OCI-LY1 (cell line): ENCODE measurements around the gene FAM216A.

Experiments
- H2AFZ ChIP-seq: fragments of 200-600 bp; sonication (generic), shearing (Covaris generic); 2 replicates; pipeline ENCODE4 v1.6.0; 2014; ENCODE audit warnings: antibody characterized with exemption, mild to moderate bottlenecking, low read length
- H3F3A ChIP-seq: fragments of 200-600 bp; sonication (generic), shearing (Covaris generic); 2 replicates; pipeline ENCODE4 v1.6.0; 2014; ENCODE audit warnings: mild to moderate bottlenecking, antibody characterized with exemption, low read length, moderate library complexity; ENCODE audit not compliant: insufficient read depth
- H3K27ac ChIP-seq: fragments of 200-600 bp; sonication (generic); 2 replicates; pipeline ENCODE4 v1.5.1; 2014; ENCODE audit warnings: low read length, mixed run types, mild to moderate bottlenecking, low read depth; ENCODE audit not compliant: poor library complexity, severe bottlenecking
- H3K27me3 ChIP-seq: fragments of 200-600 bp; sonication (generic); 2 replicates; pipeline ENCODE4 v1.6.0; 2014; ENCODE audit warnings: antibody characterized with exemption, mild to moderate bottlenecking, low read length, moderate library complexity; ENCODE audit not compliant: insufficient read depth
- H3K36me3 ChIP-seq: fragments of 200-600 bp; sonication (generic); 2 replicates; pipeline ENCODE4 v1.6.1; 2014; ENCODE audit warnings: mild to moderate bottlenecking, antibody characterized with exemption, low read length, moderate library complexity, mixed read lengths; ENCODE audit not compliant: insufficient read depth
- H3K4me1 ChIP-seq: fragments of 200-600 bp; sonication (generic); 2 replicates; pipeline ENCODE4 v1.5.1; 2014; ENCODE audit warnings: mild to moderate bottlenecking, low read length, moderate library complexity; ENCODE audit not compliant: insufficient read depth, severe bottlenecking
- H3K4me2 ChIP-seq: fragments of 200-600 bp; sonication (generic), shearing (Covaris generic); 2 replicates; pipeline ENCODE4 v1.6.1; 2014; ENCODE audit warnings: low read length
- H3K4me3 ChIP-seq: fragments of 200-600 bp; sonication (generic); 2 replicates; pipeline ENCODE4 v1.5.1; 2014; ENCODE audit warnings: low read length, low read depth, mild to moderate bottlenecking, mixed read lengths; ENCODE audit not compliant: poor library complexity, severe bottlenecking
- H3K79me2 ChIP-seq: fragments of 200-600 bp; shearing (Covaris generic); 2 replicates; pipeline ENCODE4 v1.6.1; 2016; ENCODE audit warnings: mixed run types, low read length, mixed read lengths; ENCODE audit not compliant: insufficient read depth
- H3K9ac ChIP-seq: fragments of 200-600 bp; sonication (generic), shearing (Covaris generic); 2 replicates; pipeline ENCODE4 v1.6.1; 2014; ENCODE audit warnings: mild to moderate bottlenecking, low read length, mixed read lengths
- H3K9me2 ChIP-seq: fragments of 200-600 bp; sonication (generic), shearing (Covaris generic); 2 replicates; pipeline ENCODE4 v1.6.1; 2014; ENCODE audit warnings: low read depth, mild to moderate bottlenecking, low read length, mixed read lengths
- H3K9me3 ChIP-seq: fragments of 200-600 bp; shearing (Covaris generic); 2 replicates; pipeline ENCODE4 v1.6.1; 2014; ENCODE audit warnings: low read length, mixed read lengths
- H4K20me1 ChIP-seq: fragments of 200-600 bp; sonication (generic), shearing (Covaris generic); 2 replicates; pipeline ENCODE4 v1.6.0; 2016; ENCODE audit warnings: mild to moderate bottlenecking, low read length; ENCODE audit not compliant: insufficient read depth
- CTCF ChIP-seq: fragments of 200-600 bp; sonication (generic), shearing (Covaris generic); IDR thresholded peaks from 2 replicates; pipeline ENCODE4 v1.5.1; 2017; ENCODE audit warnings: mild to moderate bottlenecking, antibody characterized with exemption, low read length, moderate library complexity, mixed read lengths
- EZH2 ChIP-seq: fragments of 200-600 bp; sonication (generic), shearing (Covaris generic); IDR thresholded peaks from 2 replicates; pipeline ENCODE4 v1.8.0; 2017; ENCODE audit warnings: borderline replicate concordance, mixed run types, mild to moderate bottlenecking, antibody characterized with exemption, low read length, moderate library complexity, mixed read lengths

FAM216A gene

GRCh38 chr12:110528277-110528839 is 59.7 kb downstream of the FAM216A start:
- H3K4me3 ChIP-seq: no peak overlapping the region
- peaks cover 9% of the 10 kb centered on the region for H3K4me1 ChIP-seq
- no peaks in the 10 kb centered on the region for H3F3A ChIP-seq
- no peaks in the 10 kb centered on the region for H4K20me1 ChIP-seq
- H3K27me3 ChIP-seq: no peaks in the 10 kb centered on the region
- H2AFZ ChIP-seq: no peak overlapping the region
- H3K4me2 ChIP-seq: no peak overlapping the region
- H3K36me3 ChIP-seq: peaks cover 22% of the 10 kb centered on the region
- H3K79me2 ChIP-seq: no peaks in the 10 kb centered on the region
- no peak overlapping the region for H3K9ac ChIP-seq
- no peak overlapping the region for H3K27ac ChIP-seq
- no peaks in the 10 kb centered on the region for H3K9me2 ChIP-seq
- no peaks in the 10 kb centered on the region for H3K9me3 ChIP-seq
- no peak for TF ChIP-seq CTCF

DNA sequence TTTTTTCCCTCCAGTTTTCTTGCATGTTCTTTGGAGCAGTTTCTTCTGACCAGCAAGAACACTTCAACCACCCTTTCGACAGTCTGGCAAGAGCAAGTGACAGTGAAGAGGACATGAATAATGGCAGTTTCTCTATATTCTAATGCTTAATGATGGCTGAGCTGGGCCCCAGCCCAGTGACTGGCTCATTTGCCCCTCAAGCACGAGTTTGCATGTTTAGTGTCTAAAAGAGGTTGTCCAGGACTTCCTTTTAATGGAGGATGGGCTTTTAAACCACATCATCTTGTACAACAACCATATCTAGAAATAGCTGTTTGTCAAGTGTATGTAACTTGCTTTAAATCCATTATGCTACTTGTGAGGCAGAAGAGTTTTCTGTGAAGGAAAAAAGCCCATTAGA is 61.9 kb downstream of the FAM216A start:
- Histone ChIP-seq H3K9ac (no peak overlapping the region), H3K9me2 (no peaks in the 10 kb centered on the region), H3K36me3 (peaks cover 35% of the 10 kb centered on the region), H3K9me3 (no peaks in the 10 kb centered on the region), H4K20me1 (no peaks in the 10 kb centered on the region), H2AFZ (no peak overlapping the region), H3F3A (no peaks in the 10 kb centered on the region), H3K27me3 (no peaks in the 10 kb centered on the region), H3K4me1 (peaks cover 9% of the 10 kb centered on the region), H3K79me2 (no peaks in the 10 kb centered on the region), H3K4me3 (no peak overlapping the region), H3K4me2 (no peak overlapping the region), H3K27ac (no peak overlapping the region)
- TF ChIP-seq EZH2: no peak
- TF ChIP-seq CTCF: no peak

DNA sequence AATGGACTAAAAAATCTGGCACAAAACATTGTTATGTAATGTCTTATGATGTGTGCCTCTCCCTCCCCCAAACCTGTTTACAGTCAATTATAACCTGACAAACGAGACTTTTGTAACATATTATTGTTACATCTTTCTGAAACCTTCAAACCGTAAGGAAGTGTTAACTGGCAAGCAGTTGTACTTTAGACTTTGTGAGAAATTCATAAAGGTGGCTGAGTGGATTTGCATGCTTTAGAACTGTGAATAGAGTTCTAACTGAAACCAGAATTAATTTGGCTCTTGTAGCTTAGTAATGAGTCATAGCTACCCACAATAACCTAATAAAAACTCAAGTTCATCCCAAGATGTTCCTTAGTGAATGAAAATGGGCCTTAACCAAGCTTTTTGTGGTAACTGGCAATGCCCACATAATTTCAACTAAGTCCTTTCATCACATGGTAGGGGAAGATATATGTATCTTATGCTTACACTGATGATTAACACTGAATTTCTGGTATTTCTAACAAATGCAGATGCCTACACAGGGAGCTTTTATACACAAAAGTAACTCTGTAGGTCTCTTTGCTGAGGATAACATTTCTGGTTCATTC is 63.2 kb downstream of the FAM216A start:
- Histone ChIP-seq H3K27ac (no peak overlapping the region), H3K9me3 (no peaks in the 10 kb centered on the region), H3K4me1 (peaks cover 9% of the 10 kb centered on the region), H3K9me2 (no peaks in the 10 kb centered on the region), H3K36me3 (peaks cover 49% of the 10 kb centered on the region), H3K9ac (no peak overlapping the region), H4K20me1 (no peaks in the 10 kb centered on the region), H3K4me2 (no peak overlapping the region), H3K79me2 (no peaks in the 10 kb centered on the region), H3K4me3 (no peak overlapping the region), H3F3A (no peaks in the 10 kb centered on the region), H3K27me3 (no peaks in the 10 kb centered on the region), H2AFZ (no peak overlapping the region)
- TF ChIP-seq CTCF (no peak), EZH2 (no peak)
